Liver (tissue), 9 donors: ENCODE data around the gene TNNI3K. TPM values are rescaled to one million over a fixed set of nuclear protein-coding genes. Genes with fewer than 3 reads are reported as not detected.

Source experiments
- DNase-seq: peaks from one replicate; pipeline ENCODE4 v3.0.0-alpha.2; 2017; ENCODE audit warnings: low spot score
- H3K27ac ChIP-seq, 2 donors: one replicate each; pipeline ENCODE4 v1.7.0; 2013; ENCODE audit warnings: inconsistent platforms in 2 of 2, low read length in 2 of 2, control low read depth in 1 of 2, low read depth in 1 of 2, mild to moderate bottlenecking in 1 of 2
- H3K27me3 ChIP-seq, 4 donors: one replicate each; pipeline versions ENCODE4 v1.6.1 to v1.7.0; 2013; ENCODE audit warnings: low read length in 3 of 4, inconsistent platforms in 1 of 4, mild to moderate bottlenecking in 1 of 4, moderate library complexity in 1 of 4; ENCODE audit not compliant: control insufficient read depth in 4 of 4, insufficient read depth in 4 of 4
- H3K36me3 ChIP-seq, 4 donors: one replicate each; pipeline versions ENCODE4 v1.6.1 to v1.7.0; 2013; ENCODE audit warnings: low read length in 3 of 4, mild to moderate bottlenecking in 3 of 4, low read depth in 1 of 4, moderate library complexity in 1 of 4; ENCODE audit not compliant: control insufficient read depth in 4 of 4, insufficient read depth in 3 of 4
- H3K4me1 ChIP-seq, 4 donors: one replicate each; pipeline versions ENCODE4 v1.6.1 to v1.7.0; 2013; ENCODE audit warnings: low read length in 3 of 4, mild to moderate bottlenecking in 3 of 4, moderate library complexity in 1 of 4; ENCODE audit not compliant: control insufficient read depth in 4 of 4, insufficient read depth in 4 of 4
- H3K4me3 ChIP-seq, 3 donors: one replicate each; pipeline versions ENCODE4 v1.6.1 to v1.7.0; 2013; ENCODE audit warnings: low read length in 3 of 3, control low read depth in 1 of 3, low read depth in 1 of 3, mild to moderate bottlenecking in 1 of 3
- H3K9ac ChIP-seq, 2 donors: one replicate each; pipeline ENCODE4 v1.7.0; 2013; ENCODE audit warnings: low read length in 2 of 2, mild to moderate bottlenecking in 2 of 2, moderate library complexity in 2 of 2, control low read depth in 1 of 2, low read depth in 1 of 2
- H3K9me3 ChIP-seq, 4 donors: one replicate each; pipeline versions ENCODE4 v1.6.1 to v1.7.0; 2013; ENCODE audit warnings: low read length in 3 of 4; ENCODE audit not compliant: control insufficient read depth in 4 of 4
- ATF3 ChIP-seq: IDR thresholded peaks from 2 replicates; pipeline ENCODE4 v1.6.1; 2016; ENCODE audit warnings: antibody characterized with exemption
- CTCF ChIP-seq: fragments of 150-350 bp; IDR thresholded peaks from 2 replicates; pipeline ENCODE4 v1.5.1; 2017; ENCODE audit warnings: improper control_type of control experiment, low read depth, low read length; ENCODE audit not compliant: missing input control
- EGR1 ChIP-seq, 2 donors: IDR thresholded peaks; 2 replicates each; pipeline ENCODE4 v1.6.1; 2016 to 2018; ENCODE audit warnings: antibody characterized with exemption in 2 of 2, low read depth in 2 of 2
- FOXA1 ChIP-seq: IDR thresholded peaks from 2 replicates; pipeline ENCODE4 v1.6.1; 2016; ENCODE audit warnings: antibody characterized with exemption
- FOXA2 ChIP-seq: IDR thresholded peaks from 2 replicates; pipeline ENCODE4 v1.6.1; 2016; ENCODE audit warnings: antibody characterized with exemption
- HNF4A ChIP-seq, 2 donors: conservative IDR thresholded peaks; 2 replicates each; pipeline ENCODE4 v1.6.1; 2016; ENCODE audit warnings: antibody characterized with exemption in 2 of 2, mild to moderate bottlenecking in 2 of 2
- HNF4G ChIP-seq: IDR thresholded peaks from 2 replicates; pipeline ENCODE4 v1.6.1; 2016; ENCODE audit warnings: antibody characterized with exemption
- MAX ChIP-seq: IDR thresholded peaks from 2 replicates; pipeline ENCODE4 v1.6.1; 2016; ENCODE audit warnings: antibody characterized with exemption
- NR2F2 ChIP-seq: IDR thresholded peaks from 2 replicates; pipeline ENCODE4 v1.6.1; 2016; ENCODE audit warnings: antibody characterized with exemption
- RAD21 ChIP-seq, 2 donors: IDR thresholded peaks; 2 replicates each; pipeline ENCODE4 v1.6.1; 2016; ENCODE audit warnings: antibody characterized with exemption in 2 of 2, mild to moderate bottlenecking in 2 of 2
- REST ChIP-seq: IDR thresholded peaks from 2 replicates; pipeline ENCODE4 v1.6.1; 2016; ENCODE audit warnings: antibody characterized with exemption, mild to moderate bottlenecking
- TAF1 ChIP-seq: conservative IDR thresholded peaks from 2 replicates; pipeline ENCODE4 v1.6.1; 2016; ENCODE audit warnings: antibody characterized with exemption, mild to moderate bottlenecking
- YY1 ChIP-seq: IDR thresholded peaks from 2 replicates; pipeline ENCODE4 v1.6.1; 2016; ENCODE audit warnings: antibody characterized with exemption, mild to moderate bottlenecking
- ZBTB33 ChIP-seq: IDR thresholded peaks from 2 replicates; pipeline ENCODE4 v1.6.1; 2016; ENCODE audit warnings: antibody characterized with exemption
- WGBS: extraction: QIAGEN DNeasy Blood & Tissue Kit; methylation state at CpG from one replicate; pipeline ENCODE4 v1.1.7; 2013; 5-methylcytosine and 5-hydroxymethylcytosine counted together
- polyA plus RNA-seq, 2 donors: library from polyadenylated mRNA; stranded (reverse) in 1 of 2; unstranded in 1 of 2; fragments of 200-250 nt in 1 of 2; fragments of >200 nt in 1 of 2; fragmentation: Nextera tagmentation in 1 of 2; extraction: Ambion mirVana in 1 of 2; gene quantifications; one replicate each; pipeline versions ENCODE4 v1.2.1 to v1.2.3, GENCODE V29; 2013 to 2015
- total RNA-seq, 2 donors: library from RNA; depleted of rRNA; stranded (reverse); fragments of >200 nt; gene quantifications; one replicate each; pipeline ENCODE4 v1.2.3, GENCODE V29; 2014
- donor health status: healthy.
- donor health status: healthy.
- donor health status: healthy.
- donor health status: healthy.
- donor health status: healthy.

Gene TNNI3K
- total and polyA plus RNA-seq, 4 donors: 0.09 to 0.10 TPM; not detected in 2

- Histone ChIP-seq H3K9ac (no peak overlapping the region), H3K4me1 (peaks cover 0 to 2% (median 0%) of the 10 kb centered on the region in 4 donors), H3K27ac (no peak overlapping the region), H3K9me3 (no peaks in the 10 kb centered on the region), H3K4me3 (no peak overlapping the region), H3K36me3 (no peaks in the 10 kb centered on the region), H3K27me3 (no peaks in the 10 kb centered on the region)
- no peak for TF ChIP-seq MAX
- no peak for TF ChIP-seq HNF4G
- no peak for TF ChIP-seq FOXA1
- no peak for TF ChIP-seq CTCF
- TF ChIP-seq FOXA2: no peak
- TF ChIP-seq YY1: no peak
- TF ChIP-seq HNF4A (conservative IDR thresholded peaks at IDR 0.05): no peak
- 42% methylated on average over 2 of the region's 2 CpGs for WGBS
- DNase-seq: no peak
Measured at GRCh38 chr1:74526708-74527107, 291.5 kb downstream of the TNNI3K start.

GRCh38 chr1:74528123-74528522 is 292.9 kb downstream of the TNNI3K start:
- Histone ChIP-seq H3K27ac (no peak overlapping the region), H3K9ac (no peak overlapping the region), H3K4me1 (peaks cover 0 to 2% (median 0%) of the 10 kb centered on the region in 4 donors), H3K9me3 (no peaks in the 10 kb centered on the region), H3K4me3 (no peak overlapping the region), H3K27me3 (no peaks in the 10 kb centered on the region), H3K36me3 (no peaks in the 10 kb centered on the region)
- DNase-seq: no peak
- TF ChIP-seq ZBTB33 (no peak), YY1 (no peak), RAD21 (IDR thresholded peaks at IDR 0.05) (no peak), REST (no peak), NR2F2 (no peak), ATF3 (no peak), TAF1 (no peak), EGR1 (IDR thresholded peaks at IDR 0.05; ENCODE audit: low read depth in 2 of 2) (no peak), HNF4A (conservative IDR thresholded peaks at IDR 0.05) (no peak)
- 85% methylated on average over 4 of the region's 4 CpGs for WGBS
